GM19467 (cell line): Measurements from ENCODE around the gene BCOR.

Experiments used
- ATAC-seq: cut with Tn5 transposase; IDR thresholded peaks from one replicate; pipeline ENCODE4 v1.9.1; 2021; ENCODE audit warnings: mild to moderate bottlenecking, moderate library complexity; ENCODE audit not compliant: unreplicated experiment

Gene BCOR

GRCh38 chrX:40068048-40068447 is 29.7 kb downstream of the BCOR start:
- ATAC-seq, result no peak

- ATAC-seq, result no peak
Measured at GRCh38 chrX:40066700-40067099, 31.1 kb downstream of the BCOR start.

- no peak for ATAC-seq
Measured at GRCh38 chrX:40065296-40066046, 32.3 kb downstream of the BCOR start.

GRCh38 chrX:40064055-40064597 is 33.6 kb downstream of the BCOR start:
- ATAC-seq, result no peak

GRCh38 chrX:40063555-40063954 is 34.2 kb downstream of the BCOR start:
- ATAC-seq, result no peak

- ATAC-seq, result no peak
Measured at GRCh38 chrX:40062525-40063155, 35.1 kb downstream of the BCOR start.

- no peak for ATAC-seq
Measured at GRCh38 chrX:40061871-40062524, 35.8 kb downstream of the BCOR start.

GRCh38 chrX:40061005-40061404 is 36.8 kb downstream of the BCOR start:
- no peak for ATAC-seq

GRCh38 chrX:40060356-40060845 is 37.4 kb downstream of the BCOR start:
- ATAC-seq, result no peak

- no peak for ATAC-seq
Measured at GRCh38 chrX:40058719-40059118, 39.0 kb downstream of the BCOR start.

GRCh38 chrX:40057405-40057804 is 40.4 kb downstream of the BCOR start:
- ATAC-seq, result no peak

GRCh38 chrX:40056420-40056819 is 41.3 kb downstream of the BCOR start:
- ATAC-seq, result no peak

GRCh38 chrX:40055495-40055894 is 42.3 kb downstream of the BCOR start:
- ATAC-seq, result no peak

- ATAC-seq, result no peak
Measured at GRCh38 chrX:40054793-40055192, 43.0 kb downstream of the BCOR start.

GRCh38 chrX:40050532-40050931 is 47.2 kb downstream of the BCOR start:
- no peak for ATAC-seq

GRCh38 chrX:40049084-40049641 is 48.6 kb downstream of the BCOR start:
- no peak for ATAC-seq

- no peak for ATAC-seq
Measured at GRCh38 chrX:40047485-40047884, 50.3 kb downstream of the BCOR start.

GRCh38 chrX:40043895-40044294 is 53.9 kb downstream of the BCOR start:
- ATAC-seq, result no peak

GRCh38 chrX:40041915-40042314 is 55.8 kb downstream of the BCOR start:
- no peak for ATAC-seq

GRCh38 chrX:40040686-40041461 is 56.9 kb downstream of the BCOR start:
- ATAC-seq, result no peak

GRCh38 chrX:40039887-40040286 is 57.9 kb downstream of the BCOR start:
- no peak for ATAC-seq
